AG08395 (cell line): ENCODE measurements around the gene MB.
A peak's percentile ranks its signal among the peaks of the same experiment; 100 is the strongest.
"Not testable (repeated sequence)": the region's sequence is repeated elsewhere in the genome, so short reads cannot be mapped to it uniquely, and the experiment has no call there.

Source experiments
- DNase-seq: peaks from one replicate; pipeline ENCODE4 v3.0.0; 2012; ENCODE audit warnings: mixed read lengths, low spot score

The MB gene

GRCh38 chr22:35637254-35637653 is 20.1 kb upstream of the MB start:
- no peak for DNase-seq

GRCh38 chr22:35634943-35635540 is 17.9 kb upstream of the MB start:
- no peak for DNase-seq

GRCh38 chr22:35634015-35634414 is 16.9 kb upstream of the MB start:
- no peak for DNase-seq

- DNase-seq: no peak
These were observed 16.4 kb upstream of the MB start for GRCh38 chr22:35633520-35633919.

GRCh38 chr22:35632935-35633334 is 15.8 kb upstream of the MB start:
- DNase-seq: no peak

GRCh38 chr22:35631597-35631996 is 14.5 kb upstream of the MB start:
- DNase-seq: no peak

GRCh38 chr22:35630891-35631290 is 13.8 kb upstream of the MB start:
- no peak for DNase-seq

GRCh38 chr22:35630387-35630793 is 13.3 kb upstream of the MB start:
- DNase-seq: peak; percentile 64

- DNase-seq: peak; percentile 97
These were observed 12.5 kb upstream of the MB start for GRCh38 chr22:35629406-35630216.

GRCh38 chr22:35628732-35629131 is 11.6 kb upstream of the MB start:
- no peak for DNase-seq

- DNase-seq: peak; percentile 82
These were observed 10.3 kb upstream of the MB start for GRCh38 chr22:35627267-35628041.

- DNase-seq: no peak
These were observed 8.8 kb upstream of the MB start for GRCh38 chr22:35625763-35626432.

GRCh38 chr22:35624547-35624946 is 7.4 kb upstream of the MB start:
- DNase-seq: no peak

GRCh38 chr22:35623885-35624284 is 6.8 kb upstream of the MB start:
- not testable (repeated sequence) for DNase-seq

- DNase-seq: no peak
These were observed 5.2 kb upstream of the MB start for GRCh38 chr22:35622191-35622913.

- no peak for DNase-seq
These were observed 4.3 kb upstream of the MB start for GRCh38 chr22:35621451-35621850.

- peak; percentile 69 for DNase-seq
These were observed 3.6 kb upstream of the MB start for GRCh38 chr22:35620624-35621251.

GRCh38 chr22:35619336-35620094 is 2.4 kb upstream of the MB start:
- no peak for DNase-seq

- DNase-seq: no peak
These were observed 1.5 kb upstream of the MB start for GRCh38 chr22:35618427-35619223.

- no peak for DNase-seq
These were observed 1.1 kb downstream of the MB start for GRCh38 chr22:35616043-35616442.
